Stomach (tissue), 9 donors: ENCODE results near the gene SPACA7. TPM values are rescaled to one million over a fixed set of nuclear protein-coding genes. Genes with fewer than 3 reads are reported as not detected.

Experiments
- DNase-seq, 2 donors: peaks; one replicate each; pipeline versions ENCODE4 v3.0.0 to v3.0.0-alpha.2; 2013 to 2019
- H3K27ac ChIP-seq, 5 donors: fragments of 200-600 bp in 4 of 5; sonication (generic) in 4 of 5; one replicate each; pipeline ENCODE4 v1.5.1; 2013 to 2019; ENCODE audit warnings: mild to moderate bottlenecking in 1 of 5, moderate library complexity in 1 of 5
- H3K27me3 ChIP-seq, 3 donors: fragments of 200-600 bp; sonication (generic); one replicate each; pipeline ENCODE4 v1.5.1; 2017 to 2019; ENCODE audit warnings: mixed run types in 1 of 3
- H3K36me3 ChIP-seq, 4 donors: fragments of 200-600 bp; sonication (generic); 1 replicate in 3 of 4; 2 replicates in 1 of 4; pipeline ENCODE4 v1.5.1; 2016 to 2019
- H3K4me1 ChIP-seq, 4 donors: fragments of 200-600 bp; sonication (generic); one replicate each; pipeline ENCODE4 v1.5.1; 2016 to 2019
- H3K4me3 ChIP-seq, 4 donors: fragments of 200-600 bp; sonication (generic) in 3 of 4; one replicate each; pipeline ENCODE4 v1.5.1; 2016 to 2019; ENCODE audit warnings: mild to moderate bottlenecking in 1 of 4
- H3K9me3 ChIP-seq, 4 donors: fragments of 200-600 bp; sonication (generic); one replicate each; pipeline ENCODE4 v1.5.1; 2016 to 2019
- CTCF ChIP-seq, 7 experiments: fragments of 450-650 bp in 4 of 7; fragments of 200-600 bp in 3 of 7; sonication (generic) in 3 of 7; IDR thresholded peaks; one replicate each; pipeline ENCODE4 v1.5.1; 2016 to 2019; ENCODE audit warnings: antibody characterized with exemption in 7 of 7, control low read depth in 2 of 7, mild to moderate bottlenecking in 1 of 7
- EP300 ChIP-seq: sonication (generic); formaldehyde crosslinking; IDR thresholded peaks from one replicate; pipeline ENCODE4 v1.6.1; 2017; ENCODE audit warnings: antibody characterized with exemption
- POLR2A ChIP-seq, 4 donors: fragments of 450-650 bp; IDR thresholded peaks; one replicate each; pipeline ENCODE4 v1.6.1; 2016; ENCODE audit warnings: antibody characterized with exemption in 4 of 4, control low read depth in 2 of 4, mild to moderate bottlenecking in 1 of 4, moderate library complexity in 1 of 4
- POLR2AphosphoS5 ChIP-seq, 3 donors: sonication (generic); formaldehyde crosslinking; IDR thresholded peaks; one replicate each; pipeline ENCODE4 v1.6.1; 2016; ENCODE audit warnings: antibody characterized with exemption in 3 of 3
- WGBS, 5 donors: extraction: QIAGEN DNeasy Blood & Tissue Kit in 3 of 5; methylation state at CpG; one replicate each; pipeline versions ENCODE4 v1.1.5 to v1.1.7; 2013 to 2018; 5-methylcytosine and 5-hydroxymethylcytosine counted together
- intact Hi-C: fragments of 100-400 bp; cut with DNase I; formaldehyde crosslinking; loops from one replicate; pipeline ENCODE4 v1.15.1; 2023; ENCODE audit warnings: low total_unique reads
- polyA plus RNA-seq, 3 donors: library from polyadenylated mRNA; stranded (reverse); fragments of 200-250 nt; gene quantifications; one replicate each; pipeline ENCODE4 v1.2.3, GENCODE V29; 2013
- total RNA-seq, 5 donors: library from RNA; depleted of rRNA; stranded (reverse); fragments of >200 nt; gene quantifications; one replicate each; pipeline versions ENCODE4 v1.1.0 to v1.2.3, GENCODE V29; 2014 to 2016
- donor health status: healthy with polysubstance abuse.
- donor health status: Bipolar disorder and iron deficiency.
- donor health status: healthy.

Gene SPACA7
- total and polyA plus RNA-seq, 8 donors: not detected

GRCh38 chr13:112456138-112457056 lies 80.2 kb downstream of the SPACA7 start:
- H3K27me3 ChIP-seq: peaks cover 0 to 24% (median 0%) of the 10 kb centered on the region in 3 donors
- H3K4me3 ChIP-seq: no peak overlapping the region
- DNase-seq: peak in 1 of 2 donors; percentile 18
- intact Hi-C loops: no loop called here
- H3K4me1 ChIP-seq: no peaks in the 10 kb centered on the region
- peaks cover 0 to 22% (median 9%) of the 10 kb centered on the region in 4 donors for H3K9me3 ChIP-seq
- H3K27ac ChIP-seq: no peak overlapping the region
- 81 to 87% (median 84%) methylated on average over 22 of the region's 22 CpGs for WGBS, 5 donors
- no peaks in the 10 kb centered on the region for H3K36me3 ChIP-seq
- TF ChIP-seq POLR2A (IDR thresholded peaks at IDR 0.05): no peak
- TF ChIP-seq POLR2AphosphoS5 (IDR thresholded peaks at IDR 0.05): no peak
- TF ChIP-seq CTCF (IDR thresholded peaks at IDR 0.05): no peak
- TF ChIP-seq EP300: no peak

- Histone ChIP-seq H3K36me3 (no peaks in the 10 kb centered on the region), H3K9me3 (peaks cover 0 to 29% (median 13%) of the 10 kb centered on the region in 4 donors), H3K27me3 (peaks cover 0 to 28% (median 0%) of the 10 kb centered on the region in 3 donors), H3K27ac (no peak overlapping the region), H3K4me1 (no peaks in the 10 kb centered on the region), H3K4me3 (no peak overlapping the region)
- intact Hi-C loops: no loop called here
- no peak for DNase-seq
- 87 to 90% (median 89%) methylated on average over 9 of the region's 9 CpGs for WGBS, 5 donors
- TF ChIP-seq EP300: no peak
- no peak for TF ChIP-seq POLR2AphosphoS5 (IDR thresholded peaks at IDR 0.05)
- TF ChIP-seq CTCF (IDR thresholded peaks at IDR 0.05): no peak
- TF ChIP-seq POLR2A (IDR thresholded peaks at IDR 0.05): no peak
These were observed 80.9 kb downstream of the SPACA7 start for GRCh38 chr13:112457081-112457480.

GRCh38 chr13:112457485-112457884 lies 81.3 kb downstream of the SPACA7 start:
- intact Hi-C loops: no loop called here
- H3K27ac ChIP-seq: no peak overlapping the region
- peaks cover 0 to 33% (median 17%) of the 10 kb centered on the region in 4 donors for H3K9me3 ChIP-seq
- TF ChIP-seq CTCF (IDR thresholded peaks at IDR 0.05) (no peak), POLR2AphosphoS5 (IDR thresholded peaks at IDR 0.05) (no peak), POLR2A (IDR thresholded peaks at IDR 0.05) (no peak), EP300 (no peak)
- no peak overlapping the region for H3K4me3 ChIP-seq
- H3K4me1 ChIP-seq: no peaks in the 10 kb centered on the region
- 55 to 71% (median 65%) methylated on average over 10 to 13 of the region's 13 CpGs for WGBS, 5 donors
- peaks cover 0 to 24% (median 0%) of the 10 kb centered on the region in 3 donors for H3K27me3 ChIP-seq
- no peaks in the 10 kb centered on the region for H3K36me3 ChIP-seq
- no peak for DNase-seq

- DNase-seq: no peak
- TF ChIP-seq POLR2AphosphoS5 (IDR thresholded peaks at IDR 0.05) (no peak), EP300 (no peak), POLR2A (IDR thresholded peaks at IDR 0.05) (no peak), CTCF (IDR thresholded peaks at IDR 0.05) (no peak)
- no peaks in the 10 kb centered on the region for H3K36me3 ChIP-seq
- H3K4me3 ChIP-seq: no peak overlapping the region
- peaks cover 0 to 7% (median 0%) of the 10 kb centered on the region in 3 donors for H3K27me3 ChIP-seq
- intact Hi-C loops: no loop called here
- WGBS, 5 donors: 89 to 96% (median 91%) methylated on average over 5 of the region's 5 CpGs
- H3K9me3 ChIP-seq: peaks cover 0 to 36% (median 19%) of the 10 kb centered on the region in 4 donors
- no peaks in the 10 kb centered on the region for H3K4me1 ChIP-seq
- no peak overlapping the region for H3K27ac ChIP-seq
These were observed 86.3 kb downstream of the SPACA7 start for GRCh38 chr13:112462408-112462807.
